MM.1S (cell line): ENCODE measurements around the gene CREB3L2.

ENCODE experiments used
- CTCF ChIP-seq: fragments of 300-600 bp; sonication (generic); IDR thresholded peaks from 2 replicates; pipeline ENCODE4 v1.5.1; 2016; ENCODE audit warnings: antibody characterized with exemption, low read length, mixed read lengths
- EZH2 ChIP-seq: fragments of 300-600 bp; sonication (generic); optimal IDR thresholded peaks from 2 replicates; pipeline ENCODE3; 2017; ENCODE audit warnings: low read depth, mild to moderate bottlenecking, antibody characterized with exemption, low read length, mixed read lengths
- EZH2phosphoT487 ChIP-seq: fragments of 300-600 bp; sonication (generic); IDR thresholded peaks from 2 replicates; pipeline ENCODE4 v1.6.1; 2018; ENCODE audit warnings: antibody characterized with exemption, low read length

GRCh38 chr7:137908106-137908505, 93.8 kb downstream of the CREB3L2 start:
- TF ChIP-seq CTCF (no peak), EZH2phosphoT487 (no peak), EZH2 (no peak)
